A549 (cell line): ENCODE results near the gene ZNF70.

ENCODE experiments used
- CEBPB ChIP-seq, 2 experiments: fragments of >200 bp in 1 of 2; sonication (Bioruptor Twin) in 1 of 2; formaldehyde crosslinking in 1 of 2; IDR thresholded peaks; 2 replicates each; pipeline ENCODE4 v1.6.1; 2012 to 2016
- TF ChIP-seq, protein P1 (sequence below): fragments of >200 bp; sonication (Bioruptor Twin); formaldehyde crosslinking; IDR thresholded peaks from 3 replicates; pipeline ENCODE4 v1.5.1; 2016

DNA sequence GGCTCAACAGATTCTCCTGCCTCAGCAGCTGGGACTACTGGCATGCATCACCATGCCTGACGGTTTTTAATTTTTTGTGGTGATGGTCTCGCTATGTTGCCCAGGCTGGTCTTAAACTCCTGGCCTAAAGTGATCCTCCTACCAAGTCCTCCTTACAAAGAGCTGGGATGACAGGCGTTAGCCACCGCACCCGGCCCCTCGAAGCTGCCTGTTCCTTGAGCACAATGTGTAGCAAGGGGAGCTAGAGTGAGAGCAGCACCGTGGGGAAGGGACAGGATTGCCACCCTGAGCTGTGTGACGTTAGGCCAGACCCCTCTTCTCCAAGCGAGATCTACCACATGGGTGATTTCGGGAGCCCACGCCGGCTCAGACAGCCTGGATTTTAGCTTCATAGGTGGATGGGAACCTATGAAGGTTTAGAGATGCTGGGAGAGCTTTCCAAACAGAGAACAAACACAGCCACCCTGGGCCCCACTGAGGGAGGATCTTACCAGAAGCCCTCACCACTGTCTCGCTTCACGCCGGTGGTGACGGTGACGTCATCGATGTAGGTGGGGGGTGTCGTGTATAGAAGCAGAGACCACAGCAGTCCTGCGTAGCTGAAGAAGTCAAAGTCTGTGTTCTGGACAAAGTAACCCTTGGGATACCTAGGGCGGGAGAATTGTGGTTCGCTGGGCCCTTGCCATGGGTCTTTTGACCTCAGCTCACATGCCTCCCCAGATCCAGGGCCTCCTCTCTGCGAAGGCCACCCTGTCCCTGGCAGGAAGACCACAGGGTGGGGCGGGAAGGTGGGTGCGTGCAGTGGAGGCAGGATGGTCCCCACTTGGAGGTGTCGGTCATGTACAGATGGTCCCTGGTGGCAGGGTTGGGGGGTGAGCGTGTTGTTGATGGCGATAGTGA is 37.0 kb downstream of the ZNF70 start:
- no peak for TF ChIP-seq CEBPB (IDR thresholded peaks at IDR 0.05)
- TF ChIP-seq, protein P1, sequence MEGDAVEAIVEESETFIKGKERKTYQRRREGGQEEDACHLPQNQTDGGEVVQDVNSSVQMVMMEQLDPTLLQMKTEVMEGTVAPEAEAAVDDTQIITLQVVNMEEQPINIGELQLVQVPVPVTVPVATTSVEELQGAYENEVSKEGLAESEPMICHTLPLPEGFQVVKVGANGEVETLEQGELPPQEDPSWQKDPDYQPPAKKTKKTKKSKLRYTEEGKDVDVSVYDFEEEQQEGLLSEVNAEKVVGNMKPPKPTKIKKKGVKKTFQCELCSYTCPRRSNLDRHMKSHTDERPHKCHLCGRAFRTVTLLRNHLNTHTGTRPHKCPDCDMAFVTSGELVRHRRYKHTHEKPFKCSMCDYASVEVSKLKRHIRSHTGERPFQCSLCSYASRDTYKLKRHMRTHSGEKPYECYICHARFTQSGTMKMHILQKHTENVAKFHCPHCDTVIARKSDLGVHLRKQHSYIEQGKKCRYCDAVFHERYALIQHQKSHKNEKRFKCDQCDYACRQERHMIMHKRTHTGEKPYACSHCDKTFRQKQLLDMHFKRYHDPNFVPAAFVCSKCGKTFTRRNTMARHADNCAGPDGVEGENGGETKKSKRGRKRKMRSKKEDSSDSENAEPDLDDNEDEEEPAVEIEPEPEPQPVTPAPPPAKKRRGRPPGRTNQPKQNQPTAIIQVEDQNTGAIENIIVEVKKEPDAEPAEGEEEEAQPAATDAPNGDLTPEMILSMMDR: no peak
